ENCODE results near the gene XYLB.

- no peak for TF ChIP-seq CTCF (conservative IDR thresholded peaks at IDR 0.05 in 1 of 2, IDR thresholded peaks at IDR 0.05 in 1 of 2; ENCODE audit: extremely low read depth in 1 of 2, insufficient read depth in 1 of 2, low read depth in 1 of 2, low read length in 2 of 2)
- no peak for TF ChIP-seq EZH2 (IDR thresholded peaks at IDR 0.05; ENCODE audit: borderline replicate concordance, low read length)
Measured at GRCh38 chr3:38370149-38370548, 23.6 kb downstream of the XYLB start.
